ENCODE data around the gene RGR. TPM values are rescaled to one million over a fixed set of nuclear protein-coding genes. Genes with fewer than 3 reads are reported as not detected.

RGR gene
- total RNA-seq, 2 experiments from 2014 or later, result not detected

GRCh38 chr10:84298057-84298456 is 53.2 kb downstream of the RGR start:
- Mint-ChIP-seq H3K9me3 (no peaks in the 10 kb centered on the region), H3K36me3 (no peaks in the 10 kb centered on the region), H3K4me3 (no peak overlapping the region), H3K27me3 (peaks cover 13% of the 10 kb centered on the region), H3K4me1 (peaks cover 27% of the 10 kb centered on the region), H3K27ac (no peak overlapping the region)
- POLR2A ChIA-PET, result no interaction called here
- no peak for DNase-seq
- no peak for ATAC-seq (ENCODE audit: low read depth)

DNA sequence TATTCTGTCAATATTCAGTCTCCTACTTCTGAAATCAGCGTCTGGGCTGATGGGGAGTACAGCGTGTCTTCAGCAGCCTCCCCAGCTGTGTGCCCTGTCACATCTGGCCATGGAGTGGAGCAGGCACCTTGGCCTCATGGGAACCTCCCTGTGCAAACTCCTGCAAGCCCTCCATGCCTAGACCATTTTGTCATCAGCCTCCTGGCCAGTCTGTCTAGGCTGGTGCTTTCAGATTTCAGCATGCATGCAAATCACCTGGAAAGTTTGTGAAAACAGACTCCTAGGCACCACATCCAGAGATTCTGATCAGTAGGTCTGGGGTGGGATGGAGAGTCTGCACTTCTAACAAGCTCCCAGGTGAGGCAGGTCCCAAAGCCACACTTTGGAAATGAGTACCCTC is 57.4 kb downstream of the RGR start:
- ATAC-seq (ENCODE audit: low read depth) (no peak), DNase-seq (no peak)
- Mint-ChIP-seq H3K27ac (no peak overlapping the region), H3K27me3 (peaks cover 25% of the 10 kb centered on the region), H3K4me1 (peaks cover 22% of the 10 kb centered on the region), H3K9me3 (peaks cover 9% of the 10 kb centered on the region), H3K36me3 (peaks cover 10% of the 10 kb centered on the region), H3K4me3 (no peak overlapping the region)
- POLR2A ChIA-PET, result interaction anchor here (0.7 kb wide), 1 partner anchor 79 kb away, joined by 5 read pairs; no protein-coding TSS in a partner anchor

GRCh38 chr10:84306751-84307384 is 62.0 kb downstream of the RGR start:
- Mint-ChIP-seq H3K27ac (peak overlapping the region; percentile 44), H3K4me3 (peak overlapping the region; percentile 28), H3K9me3 (peaks cover 10% of the 10 kb centered on the region), H3K36me3 (peaks cover 11% of the 10 kb centered on the region), H3K27me3 (peaks cover 13% of the 10 kb centered on the region), H3K4me1 (peaks cover 42% of the 10 kb centered on the region)
- POLR2A ChIA-PET, result interaction anchor here (0.7 kb wide), 2 partner anchors 31 to 173 kb away, joined by 4 read pairs; no protein-coding TSS in a partner anchor
- ATAC-seq (ENCODE audit: low read depth) (no peak), DNase-seq (no peak)

- Mint-ChIP-seq H3K4me3 (no peak overlapping the region), H3K9me3 (peaks cover 10% of the 10 kb centered on the region), H3K27me3 (peaks cover 13% of the 10 kb centered on the region), H3K4me1 (peaks cover 40% of the 10 kb centered on the region), H3K36me3 (peaks cover 12% of the 10 kb centered on the region), H3K27ac (peak overlapping the region; percentile 31)
- DNase-seq (no peak), ATAC-seq (ENCODE audit: low read depth) (no peak)
- POLR2A ChIA-PET, result no interaction called here
Observed at GRCh38 chr10:84308021-84308420, 63.2 kb downstream of the RGR start.

DNA sequence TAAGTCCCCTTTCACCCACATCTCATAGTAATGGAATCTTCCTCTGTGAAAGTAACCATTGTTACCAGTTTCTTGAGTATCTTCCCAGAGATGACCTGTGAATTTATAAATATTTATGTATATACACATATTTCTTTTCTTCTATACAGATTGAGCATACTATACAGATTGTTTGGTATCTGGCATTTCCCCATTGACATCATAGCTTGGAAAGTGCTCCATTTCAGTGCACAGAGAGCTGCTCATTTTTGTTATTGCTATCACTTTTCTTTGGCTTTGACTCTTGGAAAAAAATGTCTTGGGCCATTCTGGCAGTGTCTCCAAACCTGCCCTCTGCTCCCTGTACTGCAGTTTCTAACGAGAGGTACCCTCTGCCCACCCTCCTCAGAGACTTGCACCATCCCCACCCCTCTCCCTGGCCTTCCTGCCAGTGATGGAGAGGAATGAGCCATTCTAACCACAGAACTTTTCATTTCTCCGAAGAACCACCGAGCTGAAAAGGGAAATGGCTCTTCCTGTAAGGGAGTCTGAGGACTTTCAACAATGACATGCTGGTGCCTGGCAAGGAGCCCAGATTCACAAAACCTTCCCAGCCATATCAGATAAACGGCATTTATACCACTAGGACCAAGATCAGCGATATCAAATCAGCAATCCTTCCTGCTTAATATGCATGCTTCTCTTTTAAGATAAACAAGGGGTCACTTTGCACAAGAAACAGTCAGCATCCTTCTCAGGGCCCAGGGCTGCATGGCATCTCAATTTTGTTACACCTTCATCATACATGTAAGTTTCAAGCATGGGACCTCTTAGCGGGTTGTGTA is 63.8 kb downstream of the RGR start:
- H3K4me1 Mint-ChIP-seq, result peaks cover 40% of the 10 kb centered on the region
- ATAC-seq (ENCODE audit: low read depth), result peak; percentile 59
- peaks cover 12% of the 10 kb centered on the region for H3K36me3 Mint-ChIP-seq
- H3K4me3 Mint-ChIP-seq, result peak overlapping the region; percentile 72
- no peak for DNase-seq
- POLR2A ChIA-PET, result no interaction called here
- peaks cover 10% of the 10 kb centered on the region for H3K9me3 Mint-ChIP-seq
- peaks cover 13% of the 10 kb centered on the region for H3K27me3 Mint-ChIP-seq
- peak overlapping the region; percentile 69 for H3K27ac Mint-ChIP-seq

Other genes with a start within 250 kb of the RGR start
- 100 to 1,000 TPM in 1 of 2 experiments, 10 to 100 TPM in 1; 100.0 to 103 TPM for gene GHITM, start 105.5 kb upstream of the RGR start, total RNA-seq
- gene GPR15LG, start 71.3 kb upstream of the RGR start, total RNA-seq, result not detected
- 1 to 10 TPM; 1.7 to 3.5 TPM for gene CDHR1, start 50.5 kb upstream of the RGR start, total RNA-seq
- gene LRIT2, start 19.5 kb upstream of the RGR start, total RNA-seq, result not detected
- gene LRIT1, start 3.5 kb upstream of the RGR start, total RNA-seq, result not detected
- 10 to 100 TPM; 92.7 to 98.0 TPM for gene CCSER2, start 83.5 kb downstream of the RGR start, total RNA-seq

Data from activated naive CD8-positive, alpha-beta T cell treated with anti-CD3 and anti-CD28 coated beads, Interleukin-2, amount 10 ng/mL, durations not matched to agents 7 days and 5 days (primary cell).